ENCODE data around the gene SMAD9.
A peak's percentile ranks its signal among the peaks of the same experiment; 100 is the strongest.
"Not testable (repeated sequence)": the region's sequence is repeated elsewhere in the genome, so short reads cannot be mapped to it uniquely, and the experiment has no call there.

The SMAD9 gene

GRCh38 chr13:36910545-36910944, 9.5 kb downstream of the SMAD9 start:
- DNase-seq (ENCODE audit: low read depth) = no peak

- no peak for DNase-seq (ENCODE audit: low read depth)
Observed at GRCh38 chr13:36907821-36908220, 12.2 kb downstream of the SMAD9 start.

GRCh38 chr13:36907266-36907665, 12.8 kb downstream of the SMAD9 start:
- DNase-seq (ENCODE audit: low read depth) = no peak

GRCh38 chr13:36905944-36906343, 14.1 kb downstream of the SMAD9 start:
- no peak for DNase-seq (ENCODE audit: low read depth)

- DNase-seq (ENCODE audit: low read depth) = no peak
Observed at GRCh38 chr13:36903925-36904595, 16.0 kb downstream of the SMAD9 start.

GRCh38 chr13:36897054-36897616, 22.9 kb downstream of the SMAD9 start:
- no peak for DNase-seq (ENCODE audit: low read depth)

- DNase-seq (ENCODE audit: low read depth) = peak; percentile 65
Observed at GRCh38 chr13:36891752-36892151, 28.3 kb downstream of the SMAD9 start.

- no peak for DNase-seq (ENCODE audit: low read depth)
Observed at GRCh38 chr13:36888645-36889044, 31.4 kb downstream of the SMAD9 start.

- no peak for DNase-seq (ENCODE audit: low read depth)
Observed at GRCh38 chr13:36887758-36888521, 32.1 kb downstream of the SMAD9 start.

- no peak for DNase-seq (ENCODE audit: low read depth)
Observed at GRCh38 chr13:36885901-36886300, 34.1 kb downstream of the SMAD9 start.

- DNase-seq (ENCODE audit: low read depth) = no peak
Observed at GRCh38 chr13:36884235-36884634, 35.8 kb downstream of the SMAD9 start.

- no peak for DNase-seq (ENCODE audit: low read depth)
Observed at GRCh38 chr13:36883824-36884223, 36.2 kb downstream of the SMAD9 start.

- DNase-seq (ENCODE audit: low read depth) = not testable (repeated sequence)
Observed at GRCh38 chr13:36883392-36883791, 36.6 kb downstream of the SMAD9 start.

GRCh38 chr13:36882829-36883390, 37.1 kb downstream of the SMAD9 start:
- no peak for DNase-seq (ENCODE audit: low read depth)

GRCh38 chr13:36880961-36881360, 39.1 kb downstream of the SMAD9 start:
- peak; percentile 12 for DNase-seq (ENCODE audit: low read depth)

GRCh38 chr13:36879218-36879938, 40.7 kb downstream of the SMAD9 start:
- no peak for DNase-seq (ENCODE audit: low read depth)

GRCh38 chr13:36875961-36876360, 44.1 kb downstream of the SMAD9 start:
- DNase-seq (ENCODE audit: low read depth) = no peak

- no peak for DNase-seq (ENCODE audit: low read depth)
Observed at GRCh38 chr13:36875431-36875830, 44.6 kb downstream of the SMAD9 start.

- no peak for DNase-seq (ENCODE audit: low read depth)
Observed at GRCh38 chr13:36872621-36873020, 47.4 kb downstream of the SMAD9 start.

GRCh38 chr13:36870050-36870692, 49.9 kb downstream of the SMAD9 start:
- DNase-seq (ENCODE audit: low read depth) = no peak

GRCh38 chr13:36866232-36866631, 53.8 kb downstream of the SMAD9 start:
- DNase-seq (ENCODE audit: low read depth) = no peak

GRCh38 chr13:36865265-36865664, 54.8 kb downstream of the SMAD9 start:
- DNase-seq (ENCODE audit: low read depth) = no peak

All from GM04504 (cell line).